Cardiac fibroblast (primary cell): ENCODE data around the gene RFC4.
"Not testable (repeated sequence)": the region's sequence is repeated elsewhere in the genome, so short reads cannot be mapped to it uniquely, and the experiment has no call there.

Experiments
- DNase-seq, 2 donors: peaks; one replicate each; pipeline versions ENCODE4 v3.0.0 to v3.0.0-alpha.2; 2010; ENCODE audit warnings: low read depth in 2 of 2
- H3K4me3 ChIP-seq, 2 donors: replicated peaks in 1 of 2; 1 replicate in 1 of 2; 2 replicates in 1 of 2; pipeline ENCODE4 v1.5.1; 2011; ENCODE audit warnings: low read depth in 2 of 2, low read length in 2 of 2, mild to moderate bottlenecking in 2 of 2, moderate library complexity in 1 of 2
- TF ChIP-seq, protein P1 (sequence below): IDR thresholded peaks from one replicate; pipeline ENCODE4 v1.5.1; 2011; ENCODE audit warnings: low read depth, mild to moderate bottlenecking, low read length, inconsistent platforms

The RFC4 gene, protein sequence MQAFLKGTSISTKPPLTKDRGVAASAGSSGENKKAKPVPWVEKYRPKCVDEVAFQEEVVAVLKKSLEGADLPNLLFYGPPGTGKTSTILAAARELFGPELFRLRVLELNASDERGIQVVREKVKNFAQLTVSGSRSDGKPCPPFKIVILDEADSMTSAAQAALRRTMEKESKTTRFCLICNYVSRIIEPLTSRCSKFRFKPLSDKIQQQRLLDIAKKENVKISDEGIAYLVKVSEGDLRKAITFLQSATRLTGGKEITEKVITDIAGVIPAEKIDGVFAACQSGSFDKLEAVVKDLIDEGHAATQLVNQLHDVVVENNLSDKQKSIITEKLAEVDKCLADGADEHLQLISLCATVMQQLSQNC

DNA sequence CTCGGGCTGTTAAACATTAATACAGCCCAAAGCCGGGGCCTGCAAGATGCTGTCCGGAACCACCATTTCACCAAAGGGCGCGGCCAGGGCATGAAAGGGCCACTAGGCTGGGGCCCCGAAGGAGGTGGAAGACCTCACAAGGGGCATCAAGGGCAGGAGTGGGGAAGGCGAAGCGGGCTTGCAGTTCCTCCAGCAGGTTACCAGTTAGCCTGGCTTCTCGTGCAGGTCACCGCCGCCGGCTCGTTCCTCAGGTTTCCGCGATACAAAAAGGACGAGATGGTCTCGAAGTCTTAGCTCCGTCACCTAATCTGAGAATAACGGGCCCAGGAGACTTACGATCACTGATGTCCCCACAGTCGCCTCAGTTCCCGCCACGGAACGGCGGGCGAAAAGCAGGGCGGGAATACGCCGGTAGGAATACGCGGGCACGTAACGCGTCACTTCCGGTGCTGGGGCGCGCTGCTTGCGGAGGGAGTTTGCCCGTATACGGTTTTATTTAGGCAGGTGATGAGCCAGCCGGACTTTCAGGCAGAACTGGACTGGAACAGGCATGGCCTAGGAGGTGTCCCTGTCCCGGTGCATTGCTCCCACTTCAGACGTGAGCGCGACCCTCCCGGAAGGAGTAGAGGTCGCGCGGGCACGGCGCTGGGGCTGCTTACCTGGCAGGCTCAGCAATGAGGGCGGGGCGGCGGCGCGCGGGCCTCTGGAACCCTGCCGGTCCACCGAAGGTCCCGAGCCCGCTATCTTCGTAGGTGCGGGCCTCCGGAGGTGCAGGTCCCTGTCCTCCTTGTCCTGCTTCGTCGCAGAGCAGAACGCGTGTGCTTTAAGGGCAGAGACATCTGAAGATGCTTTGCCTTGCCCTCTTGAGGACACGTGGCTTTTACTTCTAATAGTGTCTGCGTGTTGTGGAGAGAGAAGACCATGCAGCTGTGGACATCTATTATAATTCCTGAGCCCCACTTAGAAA is at the start of gene RFC4:
RFC4 (minus strand) TSS at position 394 of the 967 bp plus-strand sequence. CDS start 1,769 bp downstream, outside the sequence.
- TF ChIP-seq, protein P1, sequence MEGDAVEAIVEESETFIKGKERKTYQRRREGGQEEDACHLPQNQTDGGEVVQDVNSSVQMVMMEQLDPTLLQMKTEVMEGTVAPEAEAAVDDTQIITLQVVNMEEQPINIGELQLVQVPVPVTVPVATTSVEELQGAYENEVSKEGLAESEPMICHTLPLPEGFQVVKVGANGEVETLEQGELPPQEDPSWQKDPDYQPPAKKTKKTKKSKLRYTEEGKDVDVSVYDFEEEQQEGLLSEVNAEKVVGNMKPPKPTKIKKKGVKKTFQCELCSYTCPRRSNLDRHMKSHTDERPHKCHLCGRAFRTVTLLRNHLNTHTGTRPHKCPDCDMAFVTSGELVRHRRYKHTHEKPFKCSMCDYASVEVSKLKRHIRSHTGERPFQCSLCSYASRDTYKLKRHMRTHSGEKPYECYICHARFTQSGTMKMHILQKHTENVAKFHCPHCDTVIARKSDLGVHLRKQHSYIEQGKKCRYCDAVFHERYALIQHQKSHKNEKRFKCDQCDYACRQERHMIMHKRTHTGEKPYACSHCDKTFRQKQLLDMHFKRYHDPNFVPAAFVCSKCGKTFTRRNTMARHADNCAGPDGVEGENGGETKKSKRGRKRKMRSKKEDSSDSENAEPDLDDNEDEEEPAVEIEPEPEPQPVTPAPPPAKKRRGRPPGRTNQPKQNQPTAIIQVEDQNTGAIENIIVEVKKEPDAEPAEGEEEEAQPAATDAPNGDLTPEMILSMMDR: no peak
- H3K4me3 ChIP-seq: peak within 1 kb of the TSS; percentile 80 to 86
- peak; percentile 65 to 69 for DNase-seq

DNA sequence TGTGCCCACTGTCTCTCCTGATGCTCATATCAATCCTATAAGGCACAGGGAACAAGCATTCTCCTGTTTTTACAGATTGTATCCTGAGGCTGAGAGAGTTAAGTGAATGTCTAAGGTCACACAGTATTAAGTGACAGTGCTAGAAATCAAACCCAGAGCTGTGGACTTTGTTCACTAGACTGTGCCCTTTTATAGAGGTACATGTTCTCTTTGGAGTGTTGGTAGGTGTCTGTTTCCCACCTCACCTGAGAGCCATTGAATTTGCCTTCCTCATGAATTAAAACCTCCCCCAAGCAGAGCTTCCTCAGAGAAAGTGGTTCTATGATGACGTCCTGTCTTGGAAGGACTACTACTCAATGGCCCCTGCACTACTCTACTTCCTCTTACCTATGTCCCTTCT is 48.7 kb upstream of the RFC4 start:
- TF ChIP-seq, protein P1: no peak
- H3K4me3 ChIP-seq: no peak overlapping the region
- no peak for DNase-seq

DNA sequence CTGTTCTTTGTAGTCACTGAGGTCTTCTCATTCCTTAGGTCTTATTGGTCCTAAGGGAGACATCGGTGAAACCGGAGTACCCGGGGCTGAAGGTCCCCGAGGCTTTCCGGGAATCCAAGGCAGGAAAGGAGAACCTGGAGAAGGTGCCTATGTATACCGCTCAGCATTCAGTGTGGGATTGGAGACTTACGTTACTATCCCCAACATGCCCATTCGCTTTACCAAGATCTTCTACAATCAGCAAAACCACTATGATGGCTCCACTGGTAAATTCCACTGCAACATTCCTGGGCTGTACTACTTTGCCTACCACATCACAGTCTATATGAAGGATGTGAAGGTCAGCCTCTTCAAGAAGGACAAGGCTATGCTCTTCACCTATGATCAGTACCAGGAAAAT is 47.9 kb upstream of the RFC4 start:
- DNase-seq: no peak
- H3K4me3 ChIP-seq: no peak overlapping the region
- TF ChIP-seq, protein P1: no peak

DNA sequence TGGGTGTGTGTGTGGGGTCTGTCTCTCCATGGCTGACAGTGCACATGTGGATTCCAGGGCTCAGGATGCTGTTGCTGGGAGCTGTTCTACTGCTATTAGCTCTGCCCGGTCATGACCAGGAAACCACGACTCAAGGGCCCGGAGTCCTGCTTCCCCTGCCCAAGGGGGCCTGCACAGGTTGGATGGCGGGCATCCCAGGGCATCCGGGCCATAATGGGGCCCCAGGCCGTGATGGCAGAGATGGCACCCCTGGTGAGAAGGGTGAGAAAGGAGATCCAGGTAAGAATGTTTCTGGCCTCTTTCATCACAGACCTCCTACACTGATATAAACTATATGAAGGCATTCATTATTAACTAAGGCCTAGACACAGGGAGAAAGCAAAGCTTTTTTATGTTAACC is 46.7 kb upstream of the RFC4 start:
- TF ChIP-seq, protein P1: no peak
- DNase-seq: no peak
- H3K4me3 ChIP-seq: no peak overlapping the region

DNA sequence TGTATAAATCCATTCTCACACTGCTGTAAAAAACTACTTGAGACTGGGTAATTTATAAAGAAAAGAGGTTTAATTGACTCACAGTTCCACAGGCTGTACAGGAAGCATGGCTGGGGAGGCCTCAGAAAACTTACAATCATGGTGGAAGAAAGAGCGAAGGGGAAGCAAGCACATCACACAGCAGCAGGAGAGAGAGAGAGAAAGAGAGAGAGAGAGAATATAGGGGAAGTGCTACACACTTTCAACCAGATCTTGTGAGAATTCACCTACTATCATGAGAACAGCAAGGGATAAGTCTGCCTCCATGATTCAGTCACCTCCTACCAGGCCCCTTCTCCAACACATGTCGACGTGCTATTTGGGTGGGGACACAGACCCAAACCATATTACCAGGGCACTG is 45.6 kb upstream of the RFC4 start:
- DNase-seq, H3K4me3 ChIP-seq: not testable (repeated sequence)

DNA sequence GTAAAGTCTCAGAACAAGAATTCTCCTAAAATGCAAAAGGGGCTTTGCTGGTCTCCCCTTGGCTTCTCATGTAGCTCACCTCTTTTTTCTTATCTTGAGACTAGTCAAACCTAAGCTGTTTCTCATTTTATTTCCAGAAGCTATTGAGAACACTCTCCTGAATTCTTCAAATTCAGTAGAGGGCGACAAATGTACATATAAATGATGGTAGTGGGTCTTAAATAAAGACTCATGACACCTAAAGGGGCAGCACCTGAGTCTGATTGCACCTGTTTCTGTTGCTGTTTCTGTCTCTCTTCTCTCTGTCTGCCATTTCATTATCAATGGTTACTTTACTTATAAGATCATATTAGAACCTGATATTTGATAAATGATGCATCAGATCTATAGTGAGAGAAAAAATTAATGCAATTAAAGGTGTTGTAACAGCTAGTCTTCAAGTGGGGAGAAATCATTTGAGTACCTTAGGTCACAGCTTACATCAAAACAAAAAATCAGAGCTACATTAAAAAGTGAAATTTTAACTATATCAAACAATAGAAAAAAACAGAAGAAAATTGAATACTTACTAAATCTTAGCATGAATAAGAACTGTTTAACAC is 43.2 kb upstream of the RFC4 start:
- TF ChIP-seq, protein P1: peak; percentile 1
- H3K4me3 ChIP-seq: no peak overlapping the region
- peak; percentile 59 to 66 for DNase-seq

DNA sequence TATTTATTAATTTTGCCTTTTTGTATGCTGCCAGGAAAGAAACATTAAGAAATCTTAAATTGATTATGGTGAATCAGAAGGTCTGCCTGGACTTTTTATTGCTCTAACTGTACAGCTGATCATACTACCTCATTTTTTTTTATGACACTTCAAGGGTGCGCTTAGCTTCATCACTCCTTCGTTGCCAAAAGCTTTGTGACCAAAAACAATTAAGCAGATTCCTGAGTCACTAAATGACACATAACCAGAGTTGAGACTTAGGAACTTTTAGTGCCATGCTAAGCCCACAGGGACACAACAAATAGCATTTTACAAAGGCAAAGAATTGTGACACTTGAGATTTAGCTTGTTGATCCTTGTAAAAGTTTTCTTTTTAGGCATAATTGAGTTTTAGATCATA is 41.2 kb upstream of the RFC4 start:
- TF ChIP-seq, protein P1: no peak
- no peak for DNase-seq
- H3K4me3 ChIP-seq: no peak overlapping the region
